Ovary (tissue), 3 donors: ENCODE results near the gene SCAPER.

Experiments
- EP300 ChIP-seq: sonication (generic); formaldehyde crosslinking; IDR thresholded peaks from one replicate; pipeline ENCODE4 v1.6.1; 2017; ENCODE audit warnings: antibody characterized with exemption
- POLR2A ChIP-seq: fragments of 450-650 bp; IDR thresholded peaks from one replicate; pipeline ENCODE4 v1.6.1; 2017; ENCODE audit warnings: antibody characterized with exemption, mild to moderate bottlenecking, moderate library complexity
- TF ChIP-seq, protein P1 (sequence below), 3 donors: fragments of 450-650 bp in 2 of 3; fragments of 200-600 bp in 1 of 3; IDR thresholded peaks; one replicate each; pipeline versions ENCODE4 v1.5.1 to v1.8.0; 2016 to 2022; ENCODE audit warnings: antibody characterized with exemption in 3 of 3, mild to moderate bottlenecking in 1 of 3
- donor health status: DM: no; HTN: no; CAD: no.

DNA sequence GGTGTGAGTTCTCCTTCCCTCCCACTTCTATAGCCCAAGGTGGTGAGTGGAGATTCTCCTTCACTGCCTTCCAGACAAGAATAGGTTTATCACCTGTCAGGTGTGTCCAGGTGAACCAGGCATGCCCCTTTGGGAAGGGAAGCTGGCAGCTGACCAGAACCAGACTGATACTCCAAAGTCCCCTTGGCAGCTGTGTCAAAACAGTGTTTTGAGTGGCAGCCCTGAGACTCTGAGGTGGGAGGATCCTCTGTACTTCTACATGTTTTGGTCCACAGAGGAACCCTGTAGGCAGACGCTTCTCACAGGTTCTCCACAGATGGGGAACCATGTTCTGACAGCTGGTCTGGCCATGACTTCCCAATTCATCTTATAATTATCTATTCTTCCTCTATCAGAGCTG is 538.4 kb downstream of the SCAPER start:
- TF ChIP-seq POLR2A (no peak), EP300 (no peak)
- TF ChIP-seq, protein P1, sequence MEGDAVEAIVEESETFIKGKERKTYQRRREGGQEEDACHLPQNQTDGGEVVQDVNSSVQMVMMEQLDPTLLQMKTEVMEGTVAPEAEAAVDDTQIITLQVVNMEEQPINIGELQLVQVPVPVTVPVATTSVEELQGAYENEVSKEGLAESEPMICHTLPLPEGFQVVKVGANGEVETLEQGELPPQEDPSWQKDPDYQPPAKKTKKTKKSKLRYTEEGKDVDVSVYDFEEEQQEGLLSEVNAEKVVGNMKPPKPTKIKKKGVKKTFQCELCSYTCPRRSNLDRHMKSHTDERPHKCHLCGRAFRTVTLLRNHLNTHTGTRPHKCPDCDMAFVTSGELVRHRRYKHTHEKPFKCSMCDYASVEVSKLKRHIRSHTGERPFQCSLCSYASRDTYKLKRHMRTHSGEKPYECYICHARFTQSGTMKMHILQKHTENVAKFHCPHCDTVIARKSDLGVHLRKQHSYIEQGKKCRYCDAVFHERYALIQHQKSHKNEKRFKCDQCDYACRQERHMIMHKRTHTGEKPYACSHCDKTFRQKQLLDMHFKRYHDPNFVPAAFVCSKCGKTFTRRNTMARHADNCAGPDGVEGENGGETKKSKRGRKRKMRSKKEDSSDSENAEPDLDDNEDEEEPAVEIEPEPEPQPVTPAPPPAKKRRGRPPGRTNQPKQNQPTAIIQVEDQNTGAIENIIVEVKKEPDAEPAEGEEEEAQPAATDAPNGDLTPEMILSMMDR (IDR thresholded peaks at IDR 0.05) = no peak
